NCI-H2227 treated with DMSO at 0.1 percent for 48 hours (cell line): ENCODE results near the gene SCN4B.

Experiments
- DNase-seq: peaks from one replicate; lab custom pipeline; 2025; lab: John Stamatoyannopoulos, UW

SCN4B gene

DNA sequence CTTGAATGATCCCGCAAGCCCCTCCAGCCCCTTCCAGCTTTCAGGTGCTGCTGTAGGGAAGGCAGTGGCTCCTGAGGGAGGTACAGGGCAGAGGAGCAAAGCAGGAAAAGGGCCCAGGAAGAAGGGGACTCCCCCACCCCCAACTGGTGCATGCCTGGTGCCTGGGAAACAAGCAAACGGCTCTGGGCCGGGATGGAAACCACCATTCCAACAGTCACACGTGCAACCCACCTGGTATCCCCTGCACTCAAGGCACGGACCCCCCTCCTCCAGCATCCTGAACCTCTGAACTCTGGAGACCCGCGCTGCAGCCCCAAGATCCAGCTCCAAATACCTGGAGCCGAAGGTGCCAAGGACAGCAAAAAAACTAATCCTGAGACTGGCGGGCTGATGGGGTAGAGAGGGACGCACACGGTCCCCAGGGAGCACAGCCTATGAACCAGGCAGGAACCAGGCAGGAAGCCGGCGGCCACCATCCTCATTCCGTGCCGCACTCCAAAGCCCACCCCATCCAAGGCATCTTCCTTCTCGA lies 537 bp downstream of the SCN4B start:
- DNase-seq, result no peak

GRCh38 chr11:118151431-118151830 lies 1.2 kb downstream of the SCN4B start:
- no peak for DNase-seq

DNA sequence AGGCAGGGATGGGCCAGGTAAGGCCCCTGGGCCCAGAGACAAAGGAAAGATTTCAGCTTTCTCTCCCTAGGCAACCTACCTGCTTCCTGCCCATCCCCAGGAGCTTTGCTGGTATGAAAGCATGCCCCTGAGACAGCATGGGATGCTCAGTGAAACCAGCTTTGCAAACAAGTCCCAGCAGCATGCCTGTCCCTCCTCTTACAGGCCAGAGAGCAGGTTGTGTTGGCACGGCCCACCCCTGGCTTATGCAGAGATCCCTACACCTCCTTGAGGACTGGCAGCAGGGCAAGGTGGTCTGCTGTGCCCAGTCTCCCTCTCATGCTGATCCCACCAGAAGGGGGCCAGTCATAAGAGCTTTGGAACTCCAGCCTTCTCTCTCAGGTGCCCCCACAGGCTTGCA lies 3.1 kb downstream of the SCN4B start:
- no peak for DNase-seq

DNA sequence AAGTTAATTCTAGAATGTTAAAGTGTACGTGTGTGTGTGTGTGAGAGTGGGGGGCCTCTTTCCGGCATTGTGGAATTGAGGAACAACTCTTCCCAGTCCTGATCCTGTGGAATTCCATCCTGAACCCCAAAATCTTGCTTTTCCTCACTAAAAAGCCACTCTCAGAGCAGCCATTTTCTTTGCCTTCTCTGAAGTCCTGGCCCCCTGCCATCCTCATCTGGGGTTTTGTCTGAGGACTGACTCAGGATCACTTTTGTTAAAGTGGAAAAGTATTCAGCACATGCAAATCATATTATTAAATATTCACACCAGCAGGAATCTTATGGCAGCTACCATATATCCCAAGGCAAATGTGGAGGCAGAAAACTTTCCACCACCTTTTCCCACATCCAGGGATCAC lies 3.8 kb downstream of the SCN4B start:
- no peak for DNase-seq

GRCh38 chr11:118148240-118148639 lies 4.4 kb downstream of the SCN4B start:
- no peak for DNase-seq

GRCh38 chr11:118147502-118147901 lies 5.1 kb downstream of the SCN4B start:
- DNase-seq, result no peak

DNA sequence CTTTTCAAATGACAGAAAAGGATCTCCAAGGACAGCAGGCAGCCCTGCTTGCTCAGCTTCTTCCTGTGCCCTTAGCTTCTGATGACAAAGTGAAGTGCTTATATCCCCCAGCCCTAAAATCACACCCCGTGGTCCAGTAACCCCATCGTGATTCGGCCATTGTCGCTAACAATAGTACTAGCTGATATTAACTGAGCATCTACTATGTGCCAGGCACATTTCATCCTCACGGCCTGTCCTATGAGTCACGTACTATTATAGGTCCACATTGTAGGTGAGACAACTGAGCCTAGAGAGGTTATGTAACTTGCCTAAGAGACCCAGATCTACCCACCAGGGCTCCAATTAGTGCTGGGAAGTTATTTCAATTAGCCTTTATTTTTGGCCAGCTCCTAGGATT lies 6.1 kb downstream of the SCN4B start:
- no peak for DNase-seq

- peak; percentile 81 for DNase-seq
Observed at GRCh38 chr11:118145285-118146227, 7.1 kb downstream of the SCN4B start.

- DNase-seq, result no peak
Observed at GRCh38 chr11:118144301-118145268, 8.0 kb downstream of the SCN4B start.

- DNase-seq, result no peak
Observed at GRCh38 chr11:118143661-118144185, 8.9 kb downstream of the SCN4B start.

DNA sequence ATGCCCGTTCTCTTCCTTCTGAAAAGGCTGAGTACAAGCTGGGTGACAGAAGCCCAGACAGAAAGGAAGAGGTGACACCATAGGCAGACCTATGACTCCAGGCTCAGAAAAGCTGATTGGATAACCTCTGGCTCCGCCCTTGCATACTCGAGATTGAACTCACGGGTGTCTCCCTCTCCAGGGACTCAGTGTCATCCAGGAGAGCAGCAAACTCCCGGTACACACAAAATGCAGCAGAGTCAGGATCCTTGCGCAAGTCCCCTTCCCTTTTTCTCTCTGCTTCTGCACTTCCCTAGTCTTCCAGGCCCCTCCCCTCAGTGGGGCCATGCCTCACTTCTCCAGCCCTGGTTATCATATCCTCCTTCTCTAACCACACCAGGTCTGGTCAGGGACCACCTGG lies 9.8 kb downstream of the SCN4B start:
- no peak for DNase-seq

GRCh38 chr11:118142081-118142480 lies 10.5 kb downstream of the SCN4B start:
- DNase-seq, result no peak

DNA sequence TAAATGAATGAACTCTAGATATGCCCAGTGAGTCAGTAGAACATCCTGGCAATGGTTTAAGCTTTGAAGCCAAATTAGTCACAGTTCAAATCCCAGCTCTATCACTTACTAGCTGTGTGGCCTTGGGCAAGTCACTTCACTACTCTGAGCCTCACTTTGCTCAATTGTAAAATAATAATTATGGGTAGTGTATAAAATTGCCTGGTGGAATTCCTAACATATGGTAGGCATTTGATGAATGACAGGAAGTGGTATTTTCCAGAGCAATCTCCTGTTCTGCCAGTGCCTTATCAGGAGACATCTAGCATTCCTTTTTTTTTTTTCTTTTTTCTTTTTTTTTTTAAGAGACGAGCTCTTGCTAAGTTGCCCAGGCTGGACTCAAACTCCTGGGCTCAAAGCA lies 13.0 kb downstream of the SCN4B start:
- no peak for DNase-seq

DNA sequence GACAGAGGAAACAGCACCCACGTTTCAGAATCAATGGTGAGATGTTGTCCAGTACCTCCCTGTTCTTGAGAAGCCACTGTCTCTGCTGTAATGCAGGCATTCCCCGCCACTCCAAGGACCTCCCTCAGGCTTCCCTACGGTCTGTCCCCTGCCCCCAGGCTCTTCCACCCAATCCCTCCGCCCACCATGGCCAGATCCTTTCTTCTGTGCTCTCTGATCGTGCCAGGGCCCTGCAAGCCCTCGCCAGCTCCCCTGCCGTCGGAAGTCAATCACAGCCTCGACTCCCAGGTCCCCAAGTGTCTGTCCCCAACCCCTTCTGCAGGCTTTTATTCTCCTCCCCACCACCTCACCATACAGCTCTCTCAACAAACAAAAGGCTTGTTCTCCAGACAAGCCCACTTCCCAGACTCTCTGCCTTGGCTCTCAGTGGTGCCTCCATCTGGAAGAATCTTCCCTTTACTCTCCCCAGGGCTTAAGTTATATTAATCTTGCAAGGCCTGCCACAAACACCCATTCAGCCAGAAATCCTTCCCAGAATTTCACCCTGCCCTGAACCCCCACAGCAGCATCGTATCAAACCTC lies 13.7 kb downstream of the SCN4B start:
- no peak for DNase-seq

DNA sequence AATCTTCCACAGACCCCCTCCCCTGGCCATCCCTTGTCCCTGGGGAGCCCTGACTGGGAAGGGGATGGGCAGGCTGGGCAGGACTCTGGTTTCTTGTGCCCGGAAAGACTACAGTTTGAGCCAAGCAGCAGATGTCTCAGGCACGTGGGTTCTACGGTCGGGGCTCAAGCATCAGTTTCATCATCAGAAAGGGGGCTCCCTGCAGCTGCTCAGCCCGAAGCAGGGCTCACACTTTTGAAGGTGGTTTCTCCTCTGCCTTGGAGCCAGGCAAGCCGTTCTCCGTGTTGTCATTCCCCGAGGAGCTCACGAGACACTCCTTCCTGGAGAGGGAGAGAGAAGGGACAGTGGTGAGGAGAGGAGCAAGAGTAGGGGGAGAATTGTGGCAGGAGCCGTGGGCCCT lies 15.8 kb downstream of the SCN4B start:
- no peak for DNase-seq

DNA sequence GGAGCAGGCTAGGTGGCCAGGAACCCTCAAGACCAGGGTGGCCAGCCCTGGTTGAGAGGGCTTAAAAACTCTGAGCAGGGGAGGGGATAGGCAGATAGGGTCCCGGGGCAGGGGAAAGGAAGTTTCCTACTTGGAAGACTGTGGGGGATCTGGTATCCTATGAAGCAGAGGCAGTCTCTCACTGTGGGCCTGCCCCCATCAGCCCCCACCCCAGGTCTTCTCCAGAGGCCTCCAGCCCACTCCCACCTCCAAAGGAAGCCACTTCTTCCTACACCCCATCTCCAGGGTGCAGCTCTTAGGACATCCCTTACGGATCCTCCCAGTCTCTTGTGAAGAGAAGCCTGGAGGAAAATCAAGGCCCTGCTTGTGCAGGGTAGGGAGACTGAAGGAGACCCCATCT lies 16.3 kb downstream of the SCN4B start:
- DNase-seq, result no peak

GRCh38 chr11:118135796-118136165 lies 16.8 kb downstream of the SCN4B start:
- no peak for DNase-seq

GRCh38 chr11:118135051-118135795 lies 17.4 kb downstream of the SCN4B start:
- no peak for DNase-seq

GRCh38 chr11:118133816-118134215 lies 18.8 kb downstream of the SCN4B start:
- DNase-seq, result no peak

- DNase-seq, result no peak
Observed at GRCh38 chr11:118132385-118133151, 20.1 kb downstream of the SCN4B start.
